Measurements from ENCODE around the gene CLIC1.

CLIC1 gene

GRCh38 chr6:31736021-31736767 lies at the start of gene CLIC1:
CLIC1 (minus strand) TSS chr6:31736530; CDS start chr6:31736300, 230 bp downstream.
- DNase-seq (ENCODE audit: low read depth in 3 of 3) = peak; percentile 65 to 69 (median 67)

- no peak for DNase-seq (ENCODE audit: low read depth in 3 of 3)
Observed at GRCh38 chr6:31785475-31785874, 49.1 kb upstream of the CLIC1 start.

GRCh38 chr6:31784098-31784925 lies 48.0 kb upstream of the CLIC1 start:
- DNase-seq (ENCODE audit: low read depth in 3 of 3) = no peak

GRCh38 chr6:31782126-31782855 lies 46.0 kb upstream of the CLIC1 start:
- DNase-seq (ENCODE audit: low read depth in 3 of 3) = no peak

GRCh38 chr6:31781244-31782125 lies 45.2 kb upstream of the CLIC1 start:
- no peak for DNase-seq (ENCODE audit: low read depth in 3 of 3)

- no peak for DNase-seq (ENCODE audit: low read depth in 3 of 3)
Observed at GRCh38 chr6:31780507-31781243, 44.3 kb upstream of the CLIC1 start.

- DNase-seq (ENCODE audit: low read depth in 3 of 3) = no peak
Observed at GRCh38 chr6:31779908-31780307, 43.6 kb upstream of the CLIC1 start.

- DNase-seq (ENCODE audit: low read depth in 3 of 3) = no peak
Observed at GRCh38 chr6:31778999-31779885, 42.9 kb upstream of the CLIC1 start.

GRCh38 chr6:31778193-31778592 lies 41.9 kb upstream of the CLIC1 start:
- no peak for DNase-seq (ENCODE audit: low read depth in 3 of 3)

- DNase-seq (ENCODE audit: low read depth in 3 of 3) = no peak
Observed at GRCh38 chr6:31777667-31778050, 41.3 kb upstream of the CLIC1 start.

GRCh38 chr6:31776989-31777666 lies 40.8 kb upstream of the CLIC1 start, which contains the start of gene VWA7:
VWA7 (minus strand) TSS chr6:31777328; CDS start chr6:31776779, 549 bp downstream.
- peak; percentile 62 to 74 (median 67) for DNase-seq (ENCODE audit: low read depth in 3 of 3)

- no peak for DNase-seq (ENCODE audit: low read depth in 3 of 3)
Observed at GRCh38 chr6:31776485-31776988, 40.2 kb upstream of the CLIC1 start.

- no peak for DNase-seq (ENCODE audit: low read depth in 3 of 3)
Observed at GRCh38 chr6:31775633-31776484, 39.5 kb upstream of the CLIC1 start.

GRCh38 chr6:31775184-31775583 lies 38.9 kb upstream of the CLIC1 start:
- DNase-seq (ENCODE audit: low read depth in 3 of 3) = no peak

- peak in 1 of 3 experiments; percentile 28 for DNase-seq (ENCODE audit: low read depth in 3 of 3)
Observed at GRCh38 chr6:31771992-31772358, 35.6 kb upstream of the CLIC1 start.

GRCh38 chr6:31770860-31771259 lies 34.5 kb upstream of the CLIC1 start:
- no peak for DNase-seq (ENCODE audit: low read depth in 3 of 3)

- peak; percentile 62 to 71 (median 65) for DNase-seq (ENCODE audit: low read depth in 3 of 3)
Observed at GRCh38 chr6:31769684-31770371, 33.5 kb upstream of the CLIC1 start.

Measured in stimulated activated CD4-positive, alpha-beta T cell treated with anti-CD3 and anti-CD28 coated beads, TNF-alpha, amount 100 ng/mL, for 4 hours (primary cell).